ENCODE results near the gene ZDHHC4.

ZDHHC4 gene

GRCh38 chr7:6604458-6604857 lies 27.2 kb downstream of the ZDHHC4 start:
- no peaks in the 10 kb centered on the region for H3F3A ChIP-seq (ENCODE audit: control insufficient read depth, insufficient read depth)
- H3K36me3 ChIP-seq (ENCODE audit: control insufficient read depth, low read length) = peaks cover 63% of the 10 kb centered on the region
- no peak overlapping the region for H3K27ac ChIP-seq (ENCODE audit: low read depth, low read length)
- H3K79me2 ChIP-seq (ENCODE audit: control insufficient read depth, low read length) = peaks cover 8% of the 10 kb centered on the region
- no peaks in the 10 kb centered on the region for H3K4me1 ChIP-seq (ENCODE audit: control insufficient read depth, low read length)
- no peak overlapping the region for H3K4me3 ChIP-seq (ENCODE audit: low read length)
- no peaks in the 10 kb centered on the region for H3K9me3 ChIP-seq (ENCODE audit: control insufficient read depth, insufficient read depth, low read length)
- no peaks in the 10 kb centered on the region for H3K27me3 ChIP-seq (ENCODE audit: control insufficient read depth, low read length)
- no peak overlapping the region for H3K4me2 ChIP-seq (ENCODE audit: low read length)
- no peak for TF ChIP-seq CTCF (IDR thresholded peaks at IDR 0.05; ENCODE audit: low read depth, low read length, poor library complexity, severe bottlenecking)
- TF ChIP-seq EZH2phosphoT487 (IDR thresholded peaks at IDR 0.05; ENCODE audit: borderline replicate concordance, low read length) = no peak
- H3K9me2 ChIP-seq (replicated peaks; ENCODE audit: control insufficient read depth, low read length) = no peaks in the 10 kb centered on the region
- peaks cover 7% of the 10 kb centered on the region; the same call in 1 of the 2 replicates for H4K20me1 ChIP-seq (ENCODE audit: control insufficient read depth, insufficient read depth, low read depth, low read length)

- Histone ChIP-seq H3F3A (ENCODE audit: control insufficient read depth, insufficient read depth) (0 out of 2 replicates have a peak, but pooled peaks cover 4% of the 10 kb centered on the region), H3K4me1 (ENCODE audit: control insufficient read depth, low read length) (no peaks in the 10 kb centered on the region), H3K9me3 (ENCODE audit: control insufficient read depth, insufficient read depth, low read length) (no peaks in the 10 kb centered on the region), H3K36me3 (ENCODE audit: control insufficient read depth, low read length) (peaks cover 45% of the 10 kb centered on the region), H4K20me1 (ENCODE audit: control insufficient read depth, insufficient read depth, low read depth, low read length) (peaks cover 10% of the 10 kb centered on the region; the same call in 1 of the 2 replicates), H3K4me3 (ENCODE audit: low read length) (no peak overlapping the region), H3K79me2 (ENCODE audit: control insufficient read depth, low read length) (peaks cover 5% of the 10 kb centered on the region), H3K4me2 (ENCODE audit: low read length) (no peak overlapping the region), H3K9me2 (replicated peaks; ENCODE audit: control insufficient read depth, low read length) (no peaks in the 10 kb centered on the region), H3K27me3 (ENCODE audit: control insufficient read depth, low read length) (no peaks in the 10 kb centered on the region), H3K27ac (ENCODE audit: low read depth, low read length) (no peak overlapping the region)
- TF ChIP-seq EZH2phosphoT487 (IDR thresholded peaks at IDR 0.05; ENCODE audit: borderline replicate concordance, low read length) (no peak), CTCF (IDR thresholded peaks at IDR 0.05; ENCODE audit: low read depth, low read length, poor library complexity, severe bottlenecking) (no peak)
These were observed 29.8 kb downstream of the ZDHHC4 start for GRCh38 chr7:6606866-6607583.

GRCh38 chr7:6607651-6608051 lies 30.4 kb downstream of the ZDHHC4 start:
- Histone ChIP-seq H4K20me1 (ENCODE audit: control insufficient read depth, insufficient read depth, low read depth, low read length) (peaks cover 6% of the 10 kb centered on the region; the same call in 1 of the 2 replicates), H3F3A (ENCODE audit: control insufficient read depth, insufficient read depth) (0 out of 2 replicates have a peak, but pooled peaks cover 4% of the 10 kb centered on the region), H3K9me3 (ENCODE audit: control insufficient read depth, insufficient read depth, low read length) (no peaks in the 10 kb centered on the region), H3K9me2 (replicated peaks; ENCODE audit: control insufficient read depth, low read length) (no peaks in the 10 kb centered on the region), H3K27me3 (ENCODE audit: control insufficient read depth, low read length) (no peaks in the 10 kb centered on the region), H3K4me1 (ENCODE audit: control insufficient read depth, low read length) (no peaks in the 10 kb centered on the region), H3K36me3 (ENCODE audit: control insufficient read depth, low read length) (peaks cover 39% of the 10 kb centered on the region), H3K4me3 (ENCODE audit: low read length) (no peak overlapping the region), H3K79me2 (ENCODE audit: control insufficient read depth, low read length) (peaks cover 2% of the 10 kb centered on the region), H3K27ac (ENCODE audit: low read depth, low read length) (no peak overlapping the region), H3K4me2 (ENCODE audit: low read length) (no peak overlapping the region)
- TF ChIP-seq EZH2phosphoT487 (IDR thresholded peaks at IDR 0.05; ENCODE audit: borderline replicate concordance, low read length) (no peak), CTCF (IDR thresholded peaks at IDR 0.05; ENCODE audit: low read depth, low read length, poor library complexity, severe bottlenecking) (no peak)

Measured in DOHH2 (cell line).